Globus pallidus (tissue), 1 donor: ENCODE data around the gene NRG2.

Experiments used
- DNase-seq: peaks from one replicate; pipeline ENCODE4 v3.0.0-alpha.2; 2015; ENCODE audit warnings: low spot score

Gene NRG2

GRCh38 chr5:140010798-140011197 lies 32.3 kb downstream of the NRG2 start:
- no peak for DNase-seq

GRCh38 chr5:140007311-140007710 lies 35.8 kb downstream of the NRG2 start:
- DNase-seq = no peak

- no peak for DNase-seq
These were observed 37.9 kb downstream of the NRG2 start for GRCh38 chr5:140005145-140005591.

- DNase-seq = no peak
These were observed 38.9 kb downstream of the NRG2 start for GRCh38 chr5:140004174-140004573.

GRCh38 chr5:140003519-140003918 lies 39.6 kb downstream of the NRG2 start:
- no peak for DNase-seq

- DNase-seq = peak; percentile 5
These were observed 42.8 kb downstream of the NRG2 start for GRCh38 chr5:140000332-140000731.

- no peak for DNase-seq
These were observed 44.3 kb downstream of the NRG2 start for GRCh38 chr5:139998837-139999236.

- DNase-seq = no peak
These were observed 45.8 kb downstream of the NRG2 start for GRCh38 chr5:139997276-139997675.

- DNase-seq = no peak
These were observed 47.2 kb downstream of the NRG2 start for GRCh38 chr5:139995929-139996328.

GRCh38 chr5:139994234-139994633 lies 48.9 kb downstream of the NRG2 start:
- no peak for DNase-seq

- DNase-seq = no peak
These were observed 57.4 kb downstream of the NRG2 start for GRCh38 chr5:139985733-139986132.

- no peak for DNase-seq
These were observed 57.8 kb downstream of the NRG2 start for GRCh38 chr5:139985290-139985689.

GRCh38 chr5:139984816-139985215 lies 58.3 kb downstream of the NRG2 start:
- DNase-seq = no peak

- DNase-seq = no peak
These were observed 60.2 kb downstream of the NRG2 start for GRCh38 chr5:139982975-139983240.

GRCh38 chr5:139982157-139982974 lies 60.7 kb downstream of the NRG2 start:
- no peak for DNase-seq

- no peak for DNase-seq
These were observed 62.3 kb downstream of the NRG2 start for GRCh38 chr5:139980765-139981164.

GRCh38 chr5:139979943-139980342 lies 63.2 kb downstream of the NRG2 start:
- DNase-seq = no peak

- DNase-seq = no peak
These were observed 63.6 kb downstream of the NRG2 start for GRCh38 chr5:139979518-139979917.

GRCh38 chr5:139976703-139977102 lies 66.4 kb downstream of the NRG2 start:
- no peak for DNase-seq

GRCh38 chr5:139975942-139976341 lies 67.2 kb downstream of the NRG2 start:
- DNase-seq = no peak

- no peak for DNase-seq
These were observed 67.8 kb downstream of the NRG2 start for GRCh38 chr5:139975306-139975705.

GRCh38 chr5:139974661-139975060 lies 68.4 kb downstream of the NRG2 start:
- no peak for DNase-seq

- no peak for DNase-seq
These were observed 71.8 kb downstream of the NRG2 start for GRCh38 chr5:139971202-139971725.

- DNase-seq = no peak
These were observed 73.8 kb downstream of the NRG2 start for GRCh38 chr5:139969318-139969717.
